Breast epithelium (tissue), 3 donors: ENCODE results near the gene ANKRD42.

ENCODE experiments used
- CTCF ChIP-seq, 3 donors: fragments of 450-650 bp; IDR thresholded peaks; one replicate each; pipeline ENCODE4 v1.5.1; 2016 to 2017; ENCODE audit warnings: antibody characterized with exemption in 3 of 3, mild to moderate bottlenecking in 3 of 3, moderate library complexity in 3 of 3
- POLR2A ChIP-seq: fragments of 450-650 bp; IDR thresholded peaks from one replicate; pipeline ENCODE4 v1.6.1; 2016; ENCODE audit warnings: antibody characterized with exemption, mild to moderate bottlenecking, moderate library complexity
- POLR2AphosphoS5 ChIP-seq, 3 donors: sonication (generic); formaldehyde crosslinking; IDR thresholded peaks; one replicate each; pipeline ENCODE4 v1.6.1; 2017; ENCODE audit warnings: antibody characterized with exemption in 3 of 3

- TF ChIP-seq POLR2A: no peak
- peak; percentile 48 to 71 (median 61) for TF ChIP-seq CTCF (IDR thresholded peaks at IDR 0.05)
- no peak for TF ChIP-seq POLR2AphosphoS5 (IDR thresholded peaks at IDR 0.05)
Measured at GRCh38 chr11:83249972-83250593, 56.6 kb downstream of the ANKRD42 start.
